Stimulated activated CD8-positive, alpha-beta memory T cell treated with anti-CD3 and anti-CD28 coated beads, Interleukin-15, amount 100 ng/mL, for 48 hours (primary cell): ENCODE measurements around the gene EPN3.

Experiments
- DNase-seq, 2 donors: peaks; one replicate each; pipeline ENCODE4 v3.0.0-alpha.2; 2020; ENCODE audit warnings: low read depth in 2 of 2

EPN3 gene

DNA sequence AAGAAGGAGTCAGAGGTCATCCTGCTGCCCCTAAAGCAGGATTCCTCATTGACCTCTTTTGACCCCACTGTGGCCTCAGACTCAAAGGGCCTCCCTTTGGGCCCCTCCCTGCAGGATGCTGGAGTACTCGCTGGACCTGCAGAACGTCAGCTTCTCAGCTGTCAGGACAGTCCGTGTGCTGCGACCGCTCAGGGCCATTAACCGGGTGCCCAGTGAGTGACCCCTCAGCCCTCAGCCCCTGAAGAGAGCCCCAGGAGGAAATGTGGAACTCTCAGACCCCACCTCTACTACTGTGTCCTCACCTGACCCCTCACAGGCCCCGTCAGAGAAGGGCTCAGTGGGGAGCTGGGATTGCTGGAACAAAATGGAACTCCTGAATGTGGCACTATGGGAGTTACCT, 37.1 kb downstream of the EPN3 start:
- DNase-seq = no peak

DNA sequence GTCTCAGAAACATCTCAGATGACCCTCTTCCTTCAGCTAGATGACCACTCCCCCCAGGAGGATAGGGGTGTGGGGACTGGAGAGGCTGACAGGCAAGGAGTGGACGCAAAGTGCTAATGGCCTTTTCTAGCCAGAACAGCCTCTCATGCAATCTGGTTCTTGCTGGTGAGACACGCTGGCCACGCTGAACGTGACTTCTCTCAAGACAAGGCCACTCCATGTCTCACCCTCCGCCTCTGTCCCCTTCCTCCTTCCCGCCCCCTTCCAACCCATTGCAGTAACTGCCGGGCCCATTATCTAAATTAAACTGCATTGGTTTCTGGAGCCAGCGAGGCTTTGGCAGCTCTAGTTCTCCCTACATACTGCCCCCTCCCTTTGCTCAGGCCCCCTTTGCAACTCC, 37.5 kb downstream of the EPN3 start:
- no peak for DNase-seq

DNA sequence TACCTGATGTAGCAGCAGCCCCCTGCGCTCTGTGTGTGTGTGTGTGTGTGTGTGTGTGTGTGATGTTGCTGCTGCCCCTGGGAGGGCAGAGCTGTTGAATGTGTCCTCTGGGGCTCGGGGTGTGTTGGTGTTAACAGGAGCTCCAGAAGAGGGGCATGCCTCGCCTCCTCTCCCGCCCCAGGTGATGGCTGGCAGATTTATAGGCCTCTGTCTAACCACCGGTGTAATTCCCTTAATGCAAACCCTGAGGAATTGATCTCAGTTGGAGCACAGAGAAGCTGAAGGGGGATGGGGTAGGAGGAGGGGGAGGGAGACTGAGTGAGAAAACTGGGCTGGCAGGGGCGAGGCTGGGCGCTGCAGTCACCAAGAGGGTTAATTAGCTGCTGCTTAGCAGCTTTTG, 38.0 kb downstream of the EPN3 start:
- no peak for DNase-seq

DNA sequence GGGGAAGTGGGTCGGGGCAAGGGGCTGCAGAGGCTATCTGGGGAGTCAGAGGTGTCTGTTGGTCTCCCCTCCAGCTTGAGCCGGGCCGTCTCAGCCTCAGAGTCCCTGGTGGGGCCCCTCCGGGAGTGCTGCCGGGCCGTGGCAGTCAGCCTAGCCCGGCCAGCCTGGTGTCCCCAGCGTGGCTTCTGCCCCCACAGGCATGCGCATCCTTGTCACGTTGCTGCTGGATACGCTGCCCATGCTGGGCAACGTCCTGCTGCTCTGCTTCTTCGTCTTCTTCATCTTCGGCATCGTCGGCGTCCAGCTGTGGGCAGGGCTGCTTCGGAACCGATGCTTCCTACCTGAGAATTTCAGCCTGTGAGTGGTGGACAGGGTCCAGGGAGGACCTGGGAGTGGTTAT, 39.1 kb downstream of the EPN3 start:
- DNase-seq = no peak

DNA sequence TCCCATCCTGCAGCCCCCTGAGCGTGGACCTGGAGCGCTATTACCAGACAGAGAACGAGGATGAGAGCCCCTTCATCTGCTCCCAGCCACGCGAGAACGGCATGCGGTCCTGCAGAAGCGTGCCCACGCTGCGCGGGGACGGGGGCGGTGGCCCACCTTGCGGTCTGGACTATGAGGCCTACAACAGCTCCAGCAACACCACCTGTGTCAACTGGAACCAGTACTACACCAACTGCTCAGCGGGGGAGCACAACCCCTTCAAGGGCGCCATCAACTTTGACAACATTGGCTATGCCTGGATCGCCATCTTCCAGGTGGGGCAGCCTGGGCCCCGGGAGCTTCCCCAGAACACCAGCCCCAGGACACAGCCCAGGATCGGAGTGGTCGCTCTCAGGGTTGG, 40.0 kb downstream of the EPN3 start:
- no peak for DNase-seq

DNA sequence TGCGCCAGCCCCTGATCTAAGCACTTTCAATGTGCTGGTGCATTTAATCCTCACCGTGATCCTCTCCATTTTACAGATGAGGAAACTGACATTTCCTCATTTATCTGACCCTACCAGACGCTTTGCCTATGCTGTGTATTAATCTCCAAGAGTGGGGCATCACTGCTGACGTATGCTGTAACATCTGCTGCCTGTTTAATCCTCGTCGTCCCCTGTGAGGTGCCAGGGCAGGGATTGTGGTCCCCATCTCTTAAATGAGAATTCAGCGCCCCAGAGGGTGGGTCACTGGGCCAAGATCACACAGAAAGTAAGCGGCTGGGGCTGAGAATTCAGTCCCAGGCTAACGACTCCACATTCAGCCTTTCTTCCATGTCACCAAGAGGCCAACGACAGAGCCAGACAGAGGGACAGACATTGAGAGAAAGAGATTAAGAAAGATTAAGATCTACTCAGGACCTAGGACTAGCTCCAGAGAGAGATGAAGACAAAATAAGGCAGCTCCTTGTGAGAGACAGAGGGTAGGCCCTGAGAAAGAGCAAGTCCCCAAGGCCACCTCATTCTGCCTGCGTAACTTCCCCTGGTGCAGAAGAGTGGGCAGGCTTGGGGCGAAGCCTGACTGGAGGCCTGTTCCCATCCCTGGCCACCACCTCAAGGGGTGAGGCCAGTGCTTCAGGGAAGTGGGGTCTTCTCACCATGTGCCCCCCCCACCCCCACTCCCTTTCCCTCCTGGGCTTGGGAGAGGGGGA, 41.5 kb downstream of the EPN3 start:
- no peak for DNase-seq

DNA sequence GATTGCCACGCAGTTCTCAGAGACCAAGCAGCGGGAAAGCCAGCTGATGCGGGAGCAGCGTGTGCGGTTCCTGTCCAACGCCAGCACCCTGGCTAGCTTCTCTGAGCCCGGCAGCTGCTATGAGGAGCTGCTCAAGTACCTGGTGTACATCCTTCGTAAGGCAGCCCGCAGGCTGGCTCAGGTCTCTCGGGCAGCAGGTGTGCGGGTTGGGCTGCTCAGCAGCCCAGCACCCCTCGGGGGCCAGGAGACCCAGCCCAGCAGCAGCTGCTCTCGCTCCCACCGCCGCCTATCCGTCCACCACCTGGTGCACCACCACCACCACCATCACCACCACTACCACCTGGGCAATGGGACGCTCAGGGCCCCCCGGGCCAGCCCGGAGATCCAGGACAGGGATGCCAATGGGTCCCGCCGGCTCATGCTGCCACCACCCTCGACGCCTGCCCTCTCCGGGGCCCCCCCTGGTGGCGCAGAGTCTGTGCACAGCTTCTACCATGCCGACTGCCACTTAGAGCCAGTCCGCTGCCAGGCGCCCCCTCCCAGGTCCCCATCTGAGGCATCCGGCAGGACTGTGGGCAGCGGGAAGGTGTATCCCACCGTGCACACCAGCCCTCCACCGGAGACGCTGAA, 43.2 kb downstream of the EPN3 start:
- no peak for DNase-seq

DNA sequence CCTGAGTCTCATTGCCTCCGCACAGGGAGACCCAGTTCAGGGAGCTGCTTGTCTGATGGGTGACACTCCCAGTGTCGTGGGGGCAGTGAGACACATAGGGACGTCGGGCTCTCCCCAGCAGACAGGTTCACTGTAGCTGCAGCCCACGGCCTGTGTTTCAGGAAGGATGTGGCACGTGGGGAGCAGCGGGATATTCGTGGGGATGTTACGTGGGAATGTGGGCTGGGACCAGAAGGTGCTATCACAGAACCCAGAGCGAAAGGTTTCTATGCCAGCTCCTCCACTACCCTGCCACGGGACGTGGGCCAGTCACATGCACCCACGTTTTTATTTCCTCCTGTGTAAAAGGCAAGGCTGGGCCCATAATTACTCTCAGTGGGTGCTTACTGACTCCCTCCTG, 44.3 kb downstream of the EPN3 start:
- no peak for DNase-seq

DNA sequence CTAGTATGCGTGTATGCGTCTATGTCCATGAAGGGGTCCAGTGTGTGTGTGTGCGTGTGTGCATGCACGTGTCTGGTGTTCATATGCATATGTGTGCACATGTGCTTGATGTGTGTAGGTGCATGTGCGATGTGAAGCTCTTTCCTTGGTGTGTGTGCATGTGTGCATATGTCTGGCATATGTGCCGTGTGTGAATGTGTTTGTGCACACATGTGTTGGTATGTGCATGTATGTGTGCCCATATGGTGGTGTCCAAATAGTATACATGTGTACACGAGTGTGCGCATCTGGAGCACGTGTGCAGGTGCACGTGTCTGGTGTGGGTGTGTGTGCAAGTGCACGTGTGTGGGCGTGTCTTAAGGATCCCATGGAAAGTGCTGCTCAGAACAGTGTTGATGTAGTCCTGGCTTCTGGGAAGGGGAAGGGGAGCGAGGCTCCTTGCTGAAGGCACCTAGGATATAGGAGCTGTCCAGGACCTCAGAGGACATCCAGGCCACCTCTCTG, 45.0 kb downstream of the EPN3 start:
- DNase-seq = no peak

DNA sequence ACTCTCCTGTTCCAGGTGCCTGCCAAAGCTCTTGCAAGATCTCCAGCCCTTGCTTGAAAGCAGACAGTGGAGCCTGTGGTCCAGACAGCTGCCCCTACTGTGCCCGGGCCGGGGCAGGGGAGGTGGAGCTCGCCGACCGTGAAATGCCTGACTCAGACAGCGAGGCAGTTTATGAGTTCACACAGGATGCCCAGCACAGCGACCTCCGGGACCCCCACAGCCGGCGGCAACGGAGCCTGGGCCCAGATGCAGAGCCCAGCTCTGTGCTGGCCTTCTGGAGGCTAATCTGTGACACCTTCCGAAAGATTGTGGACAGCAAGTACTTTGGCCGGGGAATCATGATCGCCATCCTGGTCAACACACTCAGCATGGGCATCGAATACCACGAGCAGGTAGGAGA, 45.6 kb downstream of the EPN3 start:
- DNase-seq = no peak

DNA sequence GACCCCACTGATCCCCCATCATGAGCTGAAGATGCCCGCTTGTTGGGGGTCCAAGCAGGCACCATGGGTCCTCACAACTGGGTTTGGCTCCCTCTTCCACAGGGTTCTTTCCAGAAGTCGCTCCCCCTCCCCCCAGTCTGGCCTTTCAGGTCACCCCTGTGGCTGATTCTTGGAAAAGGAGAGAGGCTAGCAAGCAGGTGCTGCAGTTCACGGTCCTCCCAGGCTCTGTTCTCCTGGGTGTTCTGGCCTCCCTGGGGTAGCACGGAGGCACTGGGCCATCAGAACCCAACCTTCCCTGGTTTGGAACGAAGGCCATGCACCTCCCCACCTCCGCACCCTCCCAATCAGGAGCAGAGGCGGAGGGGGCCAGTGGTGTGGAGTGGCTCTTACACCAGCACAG, 46.9 kb downstream of the EPN3 start:
- DNase-seq = no peak

DNA sequence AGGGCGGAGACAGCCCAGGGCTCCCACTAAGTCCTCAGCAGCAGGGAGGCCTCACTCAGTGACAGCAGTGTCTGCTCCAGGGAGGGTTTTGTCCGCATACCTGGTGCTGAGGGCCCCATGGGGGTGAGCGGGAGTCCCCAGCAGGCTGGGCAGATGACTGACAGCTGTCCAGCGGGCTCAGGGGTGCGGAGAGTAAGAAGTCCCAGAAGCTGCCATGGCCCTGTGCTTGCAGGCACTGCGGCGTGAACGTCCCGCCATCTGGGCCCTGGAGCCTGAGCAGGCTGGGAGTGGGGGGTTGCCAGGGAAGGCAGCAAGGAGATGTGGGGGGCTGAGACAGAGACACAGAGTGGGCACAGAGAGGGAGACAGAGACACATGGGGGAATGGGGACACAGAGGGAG, 48.1 kb downstream of the EPN3 start:
- no peak for DNase-seq

DNA sequence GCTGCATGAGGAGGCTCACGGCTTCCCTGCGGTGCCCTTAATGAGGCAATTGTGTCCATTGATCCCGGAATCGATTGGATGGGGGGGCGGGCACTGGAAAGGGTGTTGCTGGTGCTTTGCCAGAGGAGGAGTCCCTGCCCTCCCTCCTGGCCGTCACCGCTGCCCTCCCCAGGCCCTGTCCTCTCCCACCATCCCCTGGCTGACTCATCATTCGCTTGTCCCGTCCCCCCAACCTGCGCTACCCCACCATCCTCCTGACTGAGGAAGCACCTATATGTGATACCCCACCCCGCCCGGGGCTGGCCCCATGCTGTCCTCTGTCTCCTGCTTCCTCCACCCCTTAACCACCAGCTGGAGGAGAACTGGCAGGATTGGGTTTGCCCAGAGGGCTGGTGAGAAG, 48.8 kb downstream of the EPN3 start:
- DNase-seq = no peak

DNA sequence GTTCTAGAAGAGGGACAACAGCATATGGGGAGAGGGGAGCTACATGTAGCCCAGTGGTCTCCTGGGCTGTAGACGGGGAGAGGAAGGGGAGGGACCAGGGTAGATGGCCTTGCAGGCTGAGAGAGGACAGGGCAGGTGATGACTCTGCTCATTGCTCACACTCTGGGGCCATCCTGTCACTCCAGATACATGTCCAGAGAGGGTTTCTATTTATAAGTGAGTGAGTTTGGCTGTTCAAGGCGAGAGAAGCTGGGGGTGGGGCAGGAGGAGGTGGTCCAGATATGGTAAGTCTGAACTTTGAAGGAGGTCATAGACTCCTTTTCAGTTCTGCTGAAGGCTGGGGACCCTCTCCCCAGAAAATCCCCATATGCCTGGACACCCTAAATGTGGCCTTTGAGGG, 50.2 kb downstream of the EPN3 start:
- no peak for DNase-seq

DNA sequence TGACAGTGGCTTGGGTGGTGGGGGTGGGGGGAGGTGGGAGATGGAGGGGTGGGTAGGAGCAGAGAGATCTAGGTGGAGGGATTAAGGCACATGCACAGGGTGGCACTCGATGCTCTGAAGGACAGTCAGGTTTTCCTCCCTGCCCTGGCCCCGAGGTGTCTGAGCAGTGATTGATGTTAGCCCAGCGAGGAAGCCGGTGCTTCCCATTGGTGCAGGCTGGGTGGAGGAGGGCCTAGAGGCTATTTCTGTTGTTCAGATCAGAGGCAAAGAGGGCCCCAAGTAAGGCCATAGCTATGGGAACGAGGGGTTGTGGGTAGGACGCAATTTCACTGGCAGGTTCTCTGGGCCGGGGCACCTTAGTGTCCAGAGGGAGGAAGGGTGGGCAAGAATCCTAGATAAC, 51.1 kb downstream of the EPN3 start:
- DNase-seq = no peak

DNA sequence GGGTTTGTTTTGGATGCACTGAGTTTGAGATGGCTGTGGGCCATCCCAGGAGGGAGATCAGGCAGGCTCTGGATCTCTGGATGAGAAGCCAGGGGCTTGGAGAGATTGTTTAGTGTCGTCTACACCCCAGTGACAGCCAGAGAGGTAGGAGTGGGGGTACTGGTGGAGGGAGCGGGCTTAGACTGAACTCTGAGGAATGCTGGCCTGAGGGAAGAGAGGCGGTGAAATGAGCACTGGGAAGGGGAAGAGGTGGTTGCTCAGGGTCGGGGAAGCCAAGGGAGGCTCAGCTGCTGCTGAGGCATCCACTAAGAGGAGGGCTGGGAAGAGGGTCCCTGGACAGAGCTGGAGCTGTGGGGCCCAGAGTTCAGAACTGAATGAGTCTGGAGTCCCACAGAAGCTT, 51.6 kb downstream of the EPN3 start:
- DNase-seq = no peak

DNA sequence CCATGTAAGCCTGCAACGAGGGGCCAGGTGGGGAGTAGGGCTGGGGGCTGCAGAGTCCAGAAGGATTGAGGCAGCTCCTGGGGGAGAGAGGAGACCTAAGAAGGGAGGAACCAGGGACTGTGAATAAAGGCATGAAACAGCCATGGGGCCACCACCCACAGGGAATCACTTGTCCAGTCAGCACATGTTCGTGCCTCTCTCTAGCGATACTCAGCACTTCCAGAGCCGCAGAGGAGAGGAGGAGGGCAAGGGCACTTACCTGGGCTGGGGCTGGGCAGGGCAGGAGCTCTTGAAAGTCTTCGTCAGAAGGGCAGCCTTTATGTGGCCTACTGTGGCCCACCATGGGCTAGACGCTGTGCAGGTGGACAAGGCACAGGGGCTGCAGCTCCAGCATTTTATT, 52.2 kb downstream of the EPN3 start:
- DNase-seq = no peak

DNA sequence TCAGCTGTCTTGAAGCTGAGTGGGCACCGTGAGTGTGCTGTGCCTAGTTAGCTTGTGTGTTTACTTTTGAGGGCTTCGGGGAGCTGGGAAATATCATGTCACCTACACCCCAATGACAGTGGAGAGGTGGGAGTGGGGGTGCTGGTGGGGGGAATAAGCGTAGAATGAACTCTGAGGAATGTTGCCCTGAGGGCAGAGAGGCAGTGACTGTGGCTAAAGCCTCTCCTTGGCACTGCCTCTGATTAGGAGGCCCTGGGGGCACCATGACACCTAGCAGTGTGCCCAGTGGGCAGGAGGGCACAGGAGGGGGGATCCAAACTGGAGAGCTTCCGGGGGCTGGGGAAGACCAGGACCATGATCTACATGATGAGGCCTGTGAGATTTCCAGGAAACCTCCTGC, 52.8 kb downstream of the EPN3 start:
- no peak for DNase-seq

DNA sequence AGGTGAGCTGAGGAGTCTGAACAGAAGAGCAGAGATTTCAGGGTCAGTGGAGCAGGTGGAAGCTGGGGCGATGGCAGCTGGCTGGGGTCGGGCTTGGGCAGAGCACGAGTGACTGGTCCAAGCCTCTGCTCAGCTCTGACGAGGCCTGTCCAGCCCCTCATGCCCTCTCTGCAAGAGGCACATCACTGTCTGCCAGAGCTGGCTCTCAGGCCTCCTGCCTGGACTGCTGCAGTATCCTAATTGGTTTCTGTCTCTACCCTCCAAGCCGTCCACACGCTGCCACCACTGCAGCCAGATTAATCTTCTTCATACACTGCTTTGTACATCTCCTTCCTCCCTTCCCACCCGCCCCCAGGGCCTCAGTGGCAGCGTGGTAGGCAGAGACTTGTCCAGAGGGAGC, 53.4 kb downstream of the EPN3 start:
- DNase-seq = no peak

DNA sequence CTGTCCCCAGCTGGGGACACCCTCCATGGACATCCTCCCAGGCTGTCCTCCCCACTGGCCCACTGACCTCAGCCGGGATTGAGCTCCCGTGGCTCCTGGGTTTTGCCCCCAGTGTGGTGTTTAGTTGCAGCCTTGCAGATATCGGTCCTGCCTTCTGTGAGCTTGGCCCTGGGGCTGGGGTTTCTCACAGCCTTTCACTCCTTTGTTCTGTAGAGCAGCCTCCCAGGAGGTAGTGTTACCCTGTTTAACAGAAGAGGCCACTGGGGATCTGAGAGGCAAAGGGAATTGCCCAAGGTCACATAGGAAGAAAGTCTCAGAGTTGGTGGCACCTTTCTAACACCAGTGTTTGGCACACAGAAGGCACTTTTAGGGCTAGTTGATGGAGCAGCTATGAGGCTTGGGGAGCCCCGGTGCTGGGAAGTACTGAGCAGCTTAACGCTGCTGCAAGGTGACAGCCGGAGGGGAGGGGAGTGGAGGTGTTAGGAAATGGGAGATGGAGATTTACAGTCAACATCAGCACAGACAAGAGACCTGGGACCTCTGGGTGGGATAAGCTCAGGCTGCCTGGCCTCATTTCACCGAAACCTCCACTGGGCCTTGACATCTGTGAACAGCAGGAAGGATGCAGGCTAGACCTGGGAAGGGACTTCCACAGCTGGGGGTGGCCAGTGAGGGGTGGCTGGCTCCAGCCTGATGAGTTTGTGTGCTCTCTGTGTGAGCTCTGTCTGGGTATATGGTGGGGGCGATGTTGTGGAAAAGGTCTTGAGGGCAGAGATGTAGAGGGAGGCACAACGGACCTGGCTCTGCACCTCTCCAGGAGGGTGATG, 54.1 kb downstream of the EPN3 start:
- DNase-seq = no peak

DNA sequence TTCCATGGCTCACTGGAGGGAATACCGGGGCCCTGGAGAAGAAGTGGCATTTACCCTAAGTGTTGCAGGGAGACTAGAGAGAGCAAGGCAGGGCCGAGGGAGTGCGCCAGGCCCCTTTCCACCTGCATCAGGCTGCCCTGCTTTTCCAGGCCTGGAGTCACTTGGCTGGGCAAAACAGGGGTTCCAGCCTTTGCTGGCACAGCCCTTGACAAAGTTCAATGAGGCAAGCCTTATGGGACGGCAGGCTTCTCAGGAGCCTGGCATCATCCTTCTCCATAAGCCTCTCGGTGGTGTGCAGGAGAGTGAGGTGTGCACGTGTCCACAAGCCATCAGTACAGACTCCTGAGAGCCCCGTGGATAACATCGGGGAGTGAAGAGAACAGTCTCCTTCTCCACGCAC, 55.0 kb downstream of the EPN3 start:
- DNase-seq = no peak

DNA sequence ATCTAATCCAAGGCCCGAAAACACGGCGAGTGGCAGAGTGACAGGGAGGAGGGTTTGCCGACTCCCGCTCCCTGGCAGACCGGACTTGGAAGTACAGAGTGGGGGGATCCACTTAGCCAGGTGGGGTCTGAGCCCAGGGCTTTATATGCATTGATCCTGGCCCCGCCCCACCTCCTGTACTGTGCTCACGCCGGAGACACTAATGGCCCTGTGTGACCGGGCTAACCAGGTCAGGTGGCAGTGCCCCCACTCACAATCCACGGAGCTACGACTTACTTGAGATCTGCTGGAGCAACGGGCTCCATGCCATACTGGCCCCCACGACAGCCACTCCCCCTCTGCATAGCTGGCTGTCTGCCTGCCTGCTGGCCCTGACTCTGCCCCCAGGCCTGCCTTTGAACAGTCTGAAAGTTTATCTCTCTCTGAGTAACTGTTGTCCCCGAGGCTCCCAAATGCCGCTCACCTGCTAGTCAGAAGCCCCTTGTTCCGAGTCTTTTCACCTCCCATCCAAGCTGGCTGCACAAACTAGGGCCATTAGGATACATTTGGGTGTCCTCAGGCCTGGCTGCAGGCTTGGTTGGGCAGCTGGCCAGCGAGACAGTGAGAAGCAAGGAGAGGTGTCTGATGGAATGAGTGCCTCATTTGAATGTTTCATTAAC, 56.0 kb downstream of the EPN3 start:
- DNase-seq = no peak
